Transverse colon (tissue), 4 donors: ENCODE data around the gene CCL1.

Experiments used
- POLR2A ChIP-seq: fragments of 450-650 bp; IDR thresholded peaks from one replicate; pipeline ENCODE4 v1.6.1; 2016; ENCODE audit warnings: antibody characterized with exemption, mild to moderate bottlenecking, moderate library complexity
- POLR2AphosphoS5 ChIP-seq, 3 donors: sonication (generic); formaldehyde crosslinking; IDR thresholded peaks; one replicate each; pipeline ENCODE4 v1.6.1; 2016; ENCODE audit warnings: antibody characterized with exemption in 3 of 3
- TF ChIP-seq, protein P1 (sequence below), 5 experiments: fragments of 200-600 bp in 3 of 5; fragments of 450-650 bp in 2 of 5; sonication (generic) in 3 of 5; IDR thresholded peaks; 1 replicate in 2 of 5; 2 replicates in 3 of 5; pipeline ENCODE4 v1.5.1; 2016 to 2017; ENCODE audit warnings: antibody characterized with exemption in 5 of 5, inconsistent platforms in 3 of 5, mild to moderate bottlenecking in 2 of 5, moderate library complexity in 1 of 5

GRCh38 chr17:34347063-34347462, 16.0 kb downstream of the CCL1 start:
- TF ChIP-seq POLR2A (no peak), POLR2AphosphoS5 (IDR thresholded peaks at IDR 0.05) (no peak)
- TF ChIP-seq, protein P1, sequence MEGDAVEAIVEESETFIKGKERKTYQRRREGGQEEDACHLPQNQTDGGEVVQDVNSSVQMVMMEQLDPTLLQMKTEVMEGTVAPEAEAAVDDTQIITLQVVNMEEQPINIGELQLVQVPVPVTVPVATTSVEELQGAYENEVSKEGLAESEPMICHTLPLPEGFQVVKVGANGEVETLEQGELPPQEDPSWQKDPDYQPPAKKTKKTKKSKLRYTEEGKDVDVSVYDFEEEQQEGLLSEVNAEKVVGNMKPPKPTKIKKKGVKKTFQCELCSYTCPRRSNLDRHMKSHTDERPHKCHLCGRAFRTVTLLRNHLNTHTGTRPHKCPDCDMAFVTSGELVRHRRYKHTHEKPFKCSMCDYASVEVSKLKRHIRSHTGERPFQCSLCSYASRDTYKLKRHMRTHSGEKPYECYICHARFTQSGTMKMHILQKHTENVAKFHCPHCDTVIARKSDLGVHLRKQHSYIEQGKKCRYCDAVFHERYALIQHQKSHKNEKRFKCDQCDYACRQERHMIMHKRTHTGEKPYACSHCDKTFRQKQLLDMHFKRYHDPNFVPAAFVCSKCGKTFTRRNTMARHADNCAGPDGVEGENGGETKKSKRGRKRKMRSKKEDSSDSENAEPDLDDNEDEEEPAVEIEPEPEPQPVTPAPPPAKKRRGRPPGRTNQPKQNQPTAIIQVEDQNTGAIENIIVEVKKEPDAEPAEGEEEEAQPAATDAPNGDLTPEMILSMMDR (IDR thresholded peaks at IDR 0.05), result no peak
